Stimulated activated CD8-positive, alpha-beta memory T cell treated with anti-CD3 and anti-CD28 coated beads, Interleukin-4, amount 100 ng/mL, for 24 hours (primary cell): ENCODE data around the gene AP5Z1.
"Not testable (repeated sequence)": the region's sequence is repeated elsewhere in the genome, so short reads cannot be mapped to it uniquely, and the experiment has no call there.

Experiments used
- DNase-seq: peaks from one replicate; pipeline ENCODE4 v3.0.0-alpha.2; 2020; ENCODE audit warnings: low read depth

AP5Z1 gene

GRCh38 chr7:4788627-4789189 lies 13.3 kb downstream of the AP5Z1 start:
- no peak for DNase-seq

GRCh38 chr7:4789194-4790077 lies 14.0 kb downstream of the AP5Z1 start:
- no peak for DNase-seq

GRCh38 chr7:4790078-4790465 lies 14.6 kb downstream of the AP5Z1 start:
- DNase-seq: no peak

DNA sequence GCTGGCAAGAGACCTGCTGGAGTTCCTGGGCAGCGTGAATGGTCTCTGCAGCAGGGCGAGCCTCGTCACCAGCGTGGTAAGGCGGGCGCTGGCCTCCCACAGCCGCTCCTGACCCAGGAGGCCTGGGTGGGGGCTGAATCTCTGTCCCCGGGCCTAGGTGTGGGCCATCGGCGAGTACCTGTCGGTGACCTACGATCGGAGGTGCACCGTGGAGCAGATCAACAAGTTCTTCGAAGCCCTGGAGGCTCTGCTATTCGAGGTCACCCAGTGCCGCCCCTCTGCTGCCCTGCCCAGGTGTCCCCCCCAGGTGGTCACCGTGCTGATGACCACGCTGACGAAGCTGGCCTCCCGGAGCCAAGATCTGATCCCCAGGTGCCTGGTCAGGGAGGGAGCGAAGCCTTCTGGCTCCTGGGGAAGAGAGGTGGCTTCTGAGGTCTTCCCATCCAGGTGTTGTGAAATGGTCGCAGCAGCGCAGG lies 15.1 kb downstream of the AP5Z1 start:
- DNase-seq: no peak

- no peak for DNase-seq
These were observed 15.8 kb downstream of the AP5Z1 start for GRCh38 chr7:4791101-4791737.

GRCh38 chr7:4791738-4792536 lies 16.5 kb downstream of the AP5Z1 start:
- DNase-seq: peak; percentile 75

GRCh38 chr7:4792537-4793126 lies 17.2 kb downstream of the AP5Z1 start:
- DNase-seq: no peak

DNA sequence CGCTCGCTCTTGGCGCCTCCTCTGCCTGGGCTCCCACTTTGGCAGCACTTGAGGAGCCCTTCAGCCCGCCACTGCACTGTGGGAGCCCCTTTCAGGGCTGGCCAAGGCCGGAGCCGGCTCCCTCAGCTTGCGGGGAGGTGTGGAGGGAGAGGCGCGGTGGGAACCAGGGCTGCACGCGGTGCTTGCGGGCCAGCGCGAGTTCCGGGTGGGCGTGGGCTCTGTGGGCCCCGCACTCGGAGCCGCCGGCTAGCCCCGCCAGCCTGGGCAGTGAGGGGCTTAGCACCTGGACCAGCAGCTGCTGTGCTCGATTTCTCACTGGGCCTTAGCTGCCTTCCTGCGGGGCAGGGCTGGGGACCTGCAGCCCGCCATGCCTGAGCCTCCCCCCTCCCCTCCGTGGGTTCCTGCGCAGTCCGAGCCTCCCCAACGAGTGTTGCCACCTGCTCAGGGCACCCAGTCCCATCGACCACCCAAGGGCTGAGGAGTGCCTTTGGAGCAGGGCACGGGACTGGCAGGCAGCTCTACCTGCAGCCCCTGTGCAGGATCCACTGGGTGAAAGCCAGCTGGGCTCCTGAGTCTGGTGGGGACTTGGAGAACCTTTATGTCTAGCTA lies 18.1 kb downstream of the AP5Z1 start:
- not testable (repeated sequence) for DNase-seq

DNA sequence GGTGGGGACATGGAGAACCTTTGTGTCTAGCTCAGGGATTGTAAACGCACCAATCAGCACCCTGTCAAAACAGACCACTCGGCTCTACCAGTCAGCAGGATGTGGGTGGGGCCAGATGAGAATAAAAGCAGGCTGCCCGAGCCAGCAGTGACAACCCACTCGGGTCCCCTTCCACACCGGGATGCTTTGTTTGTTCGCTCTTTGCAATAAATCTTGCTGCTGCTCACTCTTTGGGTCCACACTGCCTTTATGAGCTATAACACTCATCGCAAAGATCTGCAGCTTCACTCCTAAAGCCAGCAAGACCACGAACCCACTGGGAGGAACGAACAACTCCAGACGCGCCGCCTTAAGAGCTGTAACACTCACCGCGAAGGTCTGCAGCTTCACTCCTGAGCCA lies 18.7 kb downstream of the AP5Z1 start:
- DNase-seq: not testable (repeated sequence)

GRCh38 chr7:4794591-4795350 lies 19.3 kb downstream of the AP5Z1 start:
- DNase-seq: no peak

- DNase-seq: no peak
These were observed 21.0 kb downstream of the AP5Z1 start for GRCh38 chr7:4796453-4796852.

DNA sequence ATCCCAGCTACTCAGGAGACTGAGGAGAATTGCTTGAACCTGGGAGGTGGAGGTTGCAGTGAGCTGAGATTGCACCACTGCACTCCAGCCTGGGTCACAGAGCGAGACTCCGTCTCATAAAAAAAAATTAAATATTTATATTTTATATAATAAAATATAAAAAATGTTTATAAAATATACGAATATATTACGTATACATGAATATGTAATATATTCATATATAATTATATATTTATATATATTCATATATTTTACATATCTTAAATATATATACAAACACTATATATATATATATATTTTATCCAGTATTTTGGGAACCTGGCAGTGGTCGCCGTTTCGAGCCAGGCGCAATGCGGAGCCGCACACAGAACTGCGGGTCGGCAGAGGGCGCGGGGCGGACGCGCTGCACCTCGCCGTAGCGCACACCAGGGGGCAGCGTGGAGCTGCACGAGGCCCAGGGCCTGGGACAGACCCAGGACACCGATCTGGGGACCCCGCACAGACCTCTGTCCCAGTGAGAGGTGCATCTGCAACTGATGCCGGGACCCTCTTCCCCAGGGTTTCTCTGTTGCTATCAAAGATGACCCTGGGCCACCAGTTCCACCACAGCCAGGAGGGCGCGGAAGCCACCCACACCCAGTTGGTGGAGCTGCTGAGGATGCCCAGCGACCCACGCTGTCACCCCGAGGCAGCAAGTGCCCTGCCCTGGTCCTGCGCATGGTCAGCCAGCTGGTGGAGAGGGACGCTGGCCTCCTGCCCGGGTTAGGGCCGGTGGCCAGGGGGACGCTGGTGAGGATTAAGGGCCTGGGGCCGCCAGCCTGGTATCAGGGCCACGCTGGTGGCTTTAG lies 22.7 kb downstream of the AP5Z1 start:
- peak; percentile 54 for DNase-seq

DNA sequence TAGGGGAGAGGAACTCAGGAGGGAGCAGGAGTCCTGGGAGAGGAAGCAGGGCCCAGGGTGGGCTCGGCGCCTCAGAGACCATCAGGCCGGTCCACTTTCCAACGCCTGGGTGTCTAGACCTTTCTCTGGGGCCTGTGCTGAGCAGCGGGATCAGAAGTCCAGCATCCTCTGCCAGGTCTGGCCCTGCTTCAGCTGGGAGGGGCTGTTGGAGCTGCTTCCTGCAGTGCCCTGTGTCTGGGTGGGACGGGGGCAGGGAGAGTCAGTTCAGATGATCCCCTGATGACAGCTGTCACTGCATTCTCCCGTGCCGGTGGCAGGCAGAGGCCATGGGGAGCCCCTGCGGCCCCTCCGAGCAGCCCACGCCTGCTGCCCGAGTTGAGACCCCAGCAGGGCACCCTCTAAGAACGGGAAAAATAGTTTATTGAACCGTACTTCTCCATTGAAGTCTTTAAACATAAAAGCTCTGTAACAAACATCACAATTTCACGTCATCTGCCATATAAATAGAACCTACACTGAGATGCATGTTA lies 23.3 kb downstream of the AP5Z1 start:
- no peak for DNase-seq

- DNase-seq: no peak
These were observed 24.3 kb downstream of the AP5Z1 start for GRCh38 chr7:4799508-4800268.

DNA sequence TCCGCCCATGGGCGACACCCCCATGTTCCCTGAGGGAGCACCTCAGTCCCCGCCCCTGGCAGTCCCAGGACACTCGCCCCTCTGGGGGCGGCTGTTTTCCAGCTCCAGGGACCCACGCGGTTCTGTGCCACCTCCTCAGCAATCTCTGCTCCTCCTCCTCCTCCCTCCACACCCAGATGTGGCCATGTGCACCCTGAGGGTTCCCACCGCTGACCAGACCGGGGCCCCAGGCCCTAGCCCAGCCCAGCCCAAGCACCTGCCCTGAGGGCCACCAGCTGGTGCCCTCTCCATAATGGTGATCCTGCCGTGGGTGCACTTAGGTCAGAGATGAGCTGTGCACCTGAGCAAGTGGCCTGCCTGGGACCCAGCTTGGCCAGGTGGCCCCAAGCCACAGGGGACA lies 25.1 kb downstream of the AP5Z1 start:
- DNase-seq: no peak

GRCh38 chr7:4800926-4801838 lies 25.8 kb downstream of the AP5Z1 start:
- no peak for DNase-seq

GRCh38 chr7:4801839-4802231 lies 26.4 kb downstream of the AP5Z1 start:
- no peak for DNase-seq

DNA sequence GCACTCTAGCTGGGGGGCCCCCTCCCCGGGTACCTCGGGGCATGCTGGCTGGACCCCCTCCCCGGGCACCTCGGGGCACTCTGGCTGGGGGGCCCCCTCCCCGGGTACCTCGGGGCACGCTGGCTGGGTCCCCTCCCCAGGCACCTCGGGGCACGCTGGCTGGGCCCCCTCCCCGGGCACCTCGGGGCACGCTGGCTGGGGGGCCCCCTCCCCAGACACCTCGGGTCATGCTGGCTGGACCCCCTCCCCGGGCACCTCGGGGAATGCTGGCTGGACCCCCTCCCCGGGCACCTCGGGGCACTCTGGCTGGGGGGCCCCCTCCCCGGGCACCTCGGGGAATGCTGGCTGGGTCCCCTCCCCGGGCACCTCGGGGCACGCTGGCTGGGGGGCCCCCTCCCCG lies 27.2 kb downstream of the AP5Z1 start:
- not testable (repeated sequence) for DNase-seq
